HepG2 (cell line): ENCODE measurements around the gene MRPL43. TPM values are rescaled to one million over a fixed set of nuclear protein-coding genes. Genes with fewer than 3 reads are reported as not detected.

ENCODE experiments used
- BCL6 ChIP-seq: IDR thresholded peaks from 2 replicates; pipeline ENCODE4 v1.6.1; 2016; ENCODE audit warnings: missing genetic modification reagents, missing compliant biosample characterization
- BRD4 ChIP-seq: sonication (generic); formaldehyde crosslinking; IDR thresholded peaks from 2 replicates; pipeline ENCODE4 v1.4.0; 2020; ENCODE audit warnings: missing genetic modification reagents
- DMAP1 ChIP-seq: IDR thresholded peaks from 2 replicates; pipeline ENCODE4 v1.6.1; 2016
- EED ChIP-seq: sonication (generic); formaldehyde crosslinking; IDR thresholded peaks from 2 replicates; pipeline ENCODE4 v1.5.0; 2020; ENCODE audit warnings: mild to moderate bottlenecking, missing genetic modification reagents
- FOSL1 ChIP-seq: sonication (generic); formaldehyde crosslinking; IDR thresholded peaks from 2 replicates; pipeline ENCODE4 v1.9.0; 2021; ENCODE audit warnings: missing genetic modification reagents, borderline replicate concordance
- HNF4G ChIP-seq, 2 experiments: sonication (generic) in 1 of 2; formaldehyde crosslinking in 1 of 2; IDR thresholded peaks; 2 replicates each; pipeline versions ENCODE4 v1.4.0 to v1.6.1; 2011 to 2020; ENCODE audit warnings: borderline replicate concordance in 2 of 2, low read depth in 2 of 2, mild to moderate bottlenecking in 2 of 2, low read length in 1 of 2, missing genetic modification reagents in 1 of 2, moderate library complexity in 1 of 2
- NFYC ChIP-seq: IDR thresholded peaks from 2 replicates; pipeline ENCODE4 v1.6.1; 2016; ENCODE audit warnings: missing genetic modification reagents, missing compliant biosample characterization
- NR2F1 ChIP-seq, 2 experiments: fragments of 450-650 bp in 1 of 2; formaldehyde crosslinking in 1 of 2; IDR thresholded peaks; 2 replicates each; pipeline versions ENCODE4 v1.5.0 to v1.6.1; 2016 to 2020; ENCODE audit warnings: mild to moderate bottlenecking in 1 of 2, missing compliant biosample characterization in 1 of 2, missing genetic modification reagents in 1 of 2, moderate library complexity in 1 of 2
- PAX8 ChIP-seq: sonication (generic); formaldehyde crosslinking; IDR thresholded peaks from 2 replicates; pipeline ENCODE4 v1.8.0; 2022; ENCODE audit warnings: mild to moderate bottlenecking, missing genetic modification reagents, borderline replicate concordance
- PHF8 ChIP-seq: sonication (generic); formaldehyde crosslinking; IDR thresholded peaks from 2 replicates; pipeline ENCODE4 v1.5.0; 2020; ENCODE audit warnings: missing genetic modification reagents
- RFX5 ChIP-seq: IDR thresholded peaks from 2 replicates; pipeline ENCODE4 v1.6.1; 2011; ENCODE audit warnings: low read depth, low read length, improper control_type of control experiment
- TAF1 ChIP-seq: sonication (generic); formaldehyde crosslinking; IDR thresholded peaks from 2 replicates; pipeline ENCODE4 v1.4.0; 2020; ENCODE audit warnings: missing genetic modification reagents
- TBX2 ChIP-seq: sonication (generic); formaldehyde crosslinking; IDR thresholded peaks from 2 replicates; pipeline ENCODE4 v1.5.0; 2020; ENCODE audit warnings: missing genetic modification reagents, mild to moderate bottlenecking, borderline replicate concordance
- ZEB1 ChIP-seq: IDR thresholded peaks from 2 replicates; pipeline ENCODE4 v1.6.1; 2012; ENCODE audit warnings: mild to moderate bottlenecking, low read depth, inconsistent platforms; ENCODE audit not compliant: insufficient replicate concordance
- ZFY ChIP-seq: sonication (generic); formaldehyde crosslinking; IDR thresholded peaks from 2 replicates; pipeline ENCODE4 v1.4.0; 2020; ENCODE audit warnings: missing genetic modification reagents
- ZNF230 ChIP-seq: sonication (generic); formaldehyde crosslinking; IDR thresholded peaks from 2 replicates; pipeline ENCODE4 v1.4.0; 2020; ENCODE audit warnings: mild to moderate bottlenecking, missing genetic modification reagents
- ZNF282 ChIP-seq: fragments of 450-650 bp; IDR thresholded peaks from 2 replicates; pipeline ENCODE4 v1.6.1; 2018; ENCODE audit not compliant: partially characterized antibody
- ZNF547 ChIP-seq: sonication (generic); formaldehyde crosslinking; IDR thresholded peaks from 2 replicates; pipeline ENCODE4 v1.5.1; 2020; ENCODE audit warnings: mild to moderate bottlenecking, missing genetic modification reagents
- ZNF563 ChIP-seq: sonication (generic); formaldehyde crosslinking; IDR thresholded peaks from 2 replicates; pipeline ENCODE4 v1.8.0; 2022; ENCODE audit warnings: mild to moderate bottlenecking, moderate library complexity, missing genetic modification reagents
- ZNF644 ChIP-seq: IDR thresholded peaks from 2 replicates; pipeline ENCODE4 v1.6.1; 2016; ENCODE audit warnings: low read depth
- ZNF670 ChIP-seq: sonication (generic); formaldehyde crosslinking; IDR thresholded peaks from 2 replicates; pipeline ENCODE4 v1.8.0; 2022; ENCODE audit warnings: mild to moderate bottlenecking, missing genetic modification reagents, borderline replicate concordance
- ZNF792 ChIP-seq: IDR thresholded peaks from 2 replicates; pipeline ENCODE4 v1.6.1; 2016
- polyA plus RNA-seq, 8 experiments: library from polyadenylated mRNA; depleted of rRNA in 3 of 8; stranded (reverse) in 7 of 8; unstranded in 1 of 8; fragments of >200 nt; fragmentation: Illumina TruSeq in 4 of 8; extraction: Trizol in 4 of 8; gene quantifications; 2 replicates each; pipeline versions ENCODE4 v1.2.1 to v1.2.3, GENCODE V29; 2011 to 2016; ENCODE audit warnings: low read depth in 4 of 8, missing spikeins in 1 of 8, mixed read lengths in 1 of 8; ENCODE audit not compliant: insufficient read depth in 1 of 8
- total RNA-seq, 5 experiments: library from RNA; depleted of rRNA; stranded (reverse); fragments of >200 nt; fragmentation: Illumina TruSeq; extraction: Trizol; gene quantifications; 2 replicates each; pipeline ENCODE4 v1.2.3, GENCODE V29; 2016; ENCODE audit warnings: low read depth in 1 of 5
- TF ChIP-seq, protein P1 (sequence below): sonication (generic); formaldehyde crosslinking; IDR thresholded peaks from 2 replicates; pipeline ENCODE4 v1.8.0; 2022; ENCODE audit warnings: missing genetic modification reagents, mild to moderate bottlenecking, moderate library complexity, borderline replicate concordance
- TF ChIP-seq, protein P2 (sequence below): sonication (generic); formaldehyde crosslinking; IDR thresholded peaks from 2 replicates; pipeline ENCODE4 v1.8.0; 2022; ENCODE audit warnings: mild to moderate bottlenecking, missing genetic modification reagents, borderline replicate concordance
- TF ChIP-seq, protein P3 (sequence below): IDR thresholded peaks from 2 replicates; pipeline ENCODE4 v1.6.1; 2016
- TF ChIP-seq, protein P4 (sequence below): sonication (generic); formaldehyde crosslinking; IDR thresholded peaks from 2 replicates; pipeline ENCODE4 v1.8.1; 2023; ENCODE audit warnings: mild to moderate bottlenecking, missing genetic modification reagents

The MRPL43 gene
- total and polyA plus RNA-seq, 2 of the 13 experiments (the other 11 are each of a cell fraction or from before 2014, with no cell fraction given) = 71.0 to 73.7 TPM

DNA sequence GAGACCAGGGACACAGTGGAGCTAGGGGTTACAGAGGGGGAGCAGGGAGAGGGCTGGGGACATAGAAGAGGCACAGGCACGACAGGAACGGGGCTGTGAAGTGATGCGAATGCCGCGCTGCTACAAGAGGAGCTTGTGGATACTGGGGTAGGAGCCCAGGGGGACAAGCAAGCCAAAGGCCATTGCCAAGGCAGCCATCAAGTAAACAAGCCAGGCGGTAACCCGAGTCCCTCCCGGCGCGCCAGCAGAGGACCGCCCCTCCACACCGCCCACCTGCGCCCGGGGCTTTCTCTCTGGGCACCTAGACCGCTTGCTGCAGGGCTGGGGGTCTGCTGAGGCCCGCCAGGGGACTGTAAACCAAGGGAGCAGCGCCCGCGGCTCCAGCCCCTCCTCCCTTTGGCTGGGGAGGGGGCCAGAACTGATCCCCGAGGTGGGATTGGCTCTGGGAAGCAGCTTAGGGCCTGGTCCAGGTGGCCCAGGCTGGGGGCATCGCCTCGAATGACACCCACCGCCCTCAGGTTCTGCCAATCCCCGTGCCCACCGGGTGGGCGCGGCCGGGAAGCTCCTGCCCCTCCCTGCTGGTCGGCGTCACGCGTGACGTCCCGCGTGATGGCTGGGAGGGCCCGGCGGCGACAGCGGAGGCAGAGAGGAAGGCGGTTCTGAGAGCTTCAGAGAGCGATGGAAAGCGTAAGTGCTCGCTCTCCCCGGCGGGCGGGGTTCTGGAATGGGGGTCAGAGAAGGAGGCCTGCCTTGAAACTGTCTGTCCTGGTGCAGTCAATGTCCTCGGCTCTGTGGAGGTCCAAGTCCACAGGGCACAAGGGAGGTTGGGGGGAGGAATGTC lies 44.7 kb upstream of the MRPL43 start (continued):
- peak; percentile 40; the same call in 1 of the 2 replicates for TF ChIP-seq DMAP1 (CRISPR knock-in tag)
- TF ChIP-seq ZEB1 = peak; percentile 59
- TF ChIP-seq NR2F1 (CRISPR knock-in tag; IDR thresholded peaks at IDR 0.05) = no peak; a peak in 1 of 4 replicates
- peak; percentile 45 for TF ChIP-seq ZFY (CRISPR knock-in tag)
- TF ChIP-seq BRD4 (CRISPR knock-in tag) = 0 out of 2 replicates have a peak, but pooled peaks have one; percentile 17
- TF ChIP-seq, protein P1, sequence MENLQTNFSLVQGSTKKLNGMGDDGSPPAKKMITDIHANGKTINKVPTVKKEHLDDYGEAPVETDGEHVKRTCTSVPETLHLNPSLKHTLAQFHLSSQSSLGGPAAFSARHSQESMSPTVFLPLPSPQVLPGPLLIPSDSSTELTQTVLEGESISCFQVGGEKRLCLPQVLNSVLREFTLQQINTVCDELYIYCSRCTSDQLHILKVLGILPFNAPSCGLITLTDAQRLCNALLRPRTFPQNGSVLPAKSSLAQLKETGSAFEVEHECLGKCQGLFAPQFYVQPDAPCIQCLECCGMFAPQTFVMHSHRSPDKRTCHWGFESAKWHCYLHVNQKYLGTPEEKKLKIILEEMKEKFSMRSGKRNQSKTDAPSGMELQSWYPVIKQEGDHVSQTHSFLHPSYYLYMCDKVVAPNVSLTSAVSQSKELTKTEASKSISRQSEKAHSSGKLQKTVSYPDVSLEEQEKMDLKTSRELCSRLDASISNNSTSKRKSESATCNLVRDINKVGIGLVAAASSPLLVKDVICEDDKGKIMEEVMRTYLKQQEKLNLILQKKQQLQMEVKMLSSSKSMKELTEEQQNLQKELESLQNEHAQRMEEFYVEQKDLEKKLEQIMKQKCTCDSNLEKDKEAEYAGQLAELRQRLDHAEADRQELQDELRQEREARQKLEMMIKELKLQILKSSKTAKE (CRISPR knock-in tag) = peak; percentile 68; the same call in 1 of the 2 replicates
- 0 out of 2 replicates have a peak, but pooled peaks have one; percentile 15 for TF ChIP-seq ZNF792 (CRISPR knock-in tag)
- peak; percentile 8; the same call in 1 of the 2 replicates for TF ChIP-seq PAX8
- peak; percentile 67 for TF ChIP-seq TBX2
- peak; percentile 38; the same call in 1 of the 2 replicates for TF ChIP-seq PHF8 (CRISPR knock-in tag)
- peak; percentile 61 for TF ChIP-seq BCL6
- 0 out of 2 replicates have a peak, but pooled peaks have one; percentile 21 for TF ChIP-seq ZNF563 (CRISPR knock-in tag)
- TF ChIP-seq TAF1 (CRISPR knock-in tag) = 0 out of 2 replicates have a peak, but pooled peaks have one; percentile 4
- no peak for TF ChIP-seq RFX5
- TF ChIP-seq, protein P2, sequence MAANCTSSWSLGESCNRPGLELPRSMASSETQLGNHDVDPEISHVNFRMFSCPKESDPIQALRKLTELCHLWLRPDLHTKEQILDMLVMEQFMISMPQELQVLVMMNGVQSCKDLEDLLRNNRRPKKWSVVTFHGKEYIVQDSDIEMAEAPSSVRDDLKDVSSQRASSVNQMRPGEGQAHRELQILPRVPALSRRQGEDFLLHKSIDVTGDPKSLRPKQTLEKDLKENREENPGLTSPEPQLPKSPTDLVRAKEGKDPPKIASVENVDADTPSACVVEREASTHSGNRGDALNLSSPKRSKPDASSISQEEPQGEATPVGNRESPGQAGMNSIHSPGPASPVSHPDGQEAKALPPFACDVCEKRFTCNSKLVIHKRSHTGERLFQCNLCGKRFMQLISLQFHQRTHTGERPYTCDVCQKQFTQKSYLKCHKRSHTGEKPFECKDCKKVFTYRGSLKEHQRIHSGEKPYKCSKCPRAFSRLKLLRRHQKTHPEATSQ (CRISPR knock-in tag) = no peak
- no peak for TF ChIP-seq ZNF670 (CRISPR knock-in tag)
- 0 out of 2 replicates have a peak, but pooled peaks have one; percentile 36 for TF ChIP-seq ZNF230 (CRISPR knock-in tag)
- TF ChIP-seq FOSL1 (CRISPR knock-in tag) = no peak
- TF ChIP-seq EED (CRISPR knock-in tag) = no peak
- TF ChIP-seq, protein P3, sequence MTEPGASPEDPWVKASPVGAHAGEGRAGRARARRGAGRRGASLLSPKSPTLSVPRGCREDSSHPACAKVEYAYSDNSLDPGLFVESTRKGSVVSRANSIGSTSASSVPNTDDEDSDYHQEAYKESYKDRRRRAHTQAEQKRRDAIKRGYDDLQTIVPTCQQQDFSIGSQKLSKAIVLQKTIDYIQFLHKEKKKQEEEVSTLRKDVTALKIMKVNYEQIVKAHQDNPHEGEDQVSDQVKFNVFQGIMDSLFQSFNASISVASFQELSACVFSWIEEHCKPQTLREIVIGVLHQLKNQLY (CRISPR knock-in tag) = no peak
- peak; percentile 42; the same call in 1 of the 2 replicates for TF ChIP-seq HNF4G (IDR thresholded peaks at IDR 0.05; ENCODE audit: borderline replicate concordance, low read depth, low read length)
- TF ChIP-seq HNF4G (CRISPR knock-in tag; IDR thresholded peaks at IDR 0.05; ENCODE audit: borderline replicate concordance, low read depth) = no peak
- TF ChIP-seq NFYC (CRISPR knock-in tag) = no peak
- no peak for TF ChIP-seq ZNF547 (CRISPR knock-in tag)
- TF ChIP-seq, protein P4, sequence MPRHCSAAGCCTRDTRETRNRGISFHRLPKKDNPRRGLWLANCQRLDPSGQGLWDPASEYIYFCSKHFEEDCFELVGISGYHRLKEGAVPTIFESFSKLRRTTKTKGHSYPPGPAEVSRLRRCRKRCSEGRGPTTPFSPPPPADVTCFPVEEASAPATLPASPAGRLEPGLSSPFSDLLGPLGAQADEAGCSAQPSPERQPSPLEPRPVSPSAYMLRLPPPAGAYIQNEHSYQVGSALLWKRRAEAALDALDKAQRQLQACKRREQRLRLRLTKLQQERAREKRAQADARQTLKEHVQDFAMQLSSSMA (CRISPR knock-in tag) = no peak
- no peak for TF ChIP-seq ZNF282
- no peak for TF ChIP-seq ZNF644 (CRISPR knock-in tag)
